H1 (cell line): ENCODE measurements around the gene SLC30A5. TPM values are rescaled to one million over a fixed set of nuclear protein-coding genes. Genes with fewer than 3 reads are reported as not detected.

Experiments
- CTCF ChIA-PET: fragments of 300-600 bp; sonication (Branson Sonifier 250); formaldehyde crosslinking; loops from one replicate; lab custom pipeline; 2021; ENCODE audit not compliant: partially characterized antibody; lab: Charles Lee
- POLR2A ChIA-PET: fragments of 300-600 bp; sonication (Branson Sonifier 250); formaldehyde crosslinking; loops from one replicate; lab custom pipeline; 2021; ENCODE audit warnings: inconsistent platforms; ENCODE audit not compliant: partially characterized antibody; lab: Charles Lee
- DNase-seq, 2 experiments: peaks; one replicate each; pipeline versions ENCODE4 v3.0.0 to v3.0.0-alpha.2; 2010 to 2022; ENCODE audit warnings: low spot score in 2 of 2, low read depth in 1 of 2, mixed read lengths in 1 of 2
- FAIRE-seq: peaks from 2 replicates; lab custom pipeline; 2011; peaks lifted over from hg19 to GRCh38; lab: Jason Lieb, UNC
- H2AFZ ChIP-seq: 2 replicates; pipeline ENCODE4 v1.8.1; 2012; ENCODE audit warnings: low read length, inconsistent platforms
- H2AK5ac ChIP-seq: 2 replicates; pipeline ENCODE4 v1.6.1; 2013; ENCODE audit warnings: low read depth, low read length
- H2BK120ac ChIP-seq: replicated peaks from 2 replicates; pipeline ENCODE3; 2013; ENCODE audit warnings: low read depth, low read length, inconsistent platforms
- H2BK12ac ChIP-seq: 2 replicates; pipeline ENCODE4 v1.6.1; 2013; ENCODE audit warnings: low read depth, low read length
- H2BK15ac ChIP-seq: 2 replicates; pipeline ENCODE4 v1.6.1; 2013; ENCODE audit warnings: low read length
- H2BK20ac ChIP-seq: 2 replicates; pipeline ENCODE4 v1.6.1; 2013; ENCODE audit warnings: low read length
- H2BK5ac ChIP-seq: 2 replicates; pipeline ENCODE4 v1.6.1; 2013; ENCODE audit warnings: low read depth, low read length
- H3K14ac ChIP-seq: 2 replicates; pipeline ENCODE4 v1.6.1; 2013; ENCODE audit warnings: inconsistent platforms; ENCODE audit not compliant: insufficient read length
- H3K18ac ChIP-seq: 2 replicates; pipeline ENCODE4 v1.6.1; 2013; ENCODE audit warnings: low read length; ENCODE audit errors: extremely low read depth
- H3K23ac ChIP-seq: 2 replicates; pipeline ENCODE4 v1.6.1; 2013; ENCODE audit warnings: inconsistent platforms; ENCODE audit not compliant: insufficient read length
- H3K23me2 ChIP-seq: 2 replicates; pipeline ENCODE4 v1.6.1; 2013; ENCODE audit warnings: low read depth, low read length
- H3K27ac ChIP-seq: 2 replicates; pipeline ENCODE4 v1.6.1; 2011; ENCODE audit warnings: low read depth, low read length, inconsistent platforms
- H3K27me3 ChIP-seq, 4 experiments: replicated peaks in 1 of 4; 1 replicate in 1 of 4; 2 replicates in 3 of 4; pipeline versions ENCODE4 v1.6.1 to v1.8.1; 2011 to 2013; ENCODE audit warnings: low read length in 3 of 4, mild to moderate bottlenecking in 3 of 4, inconsistent platforms in 2 of 4, mixed read lengths in 2 of 4, moderate library complexity in 1 of 4; ENCODE audit not compliant: control insufficient read depth in 3 of 4, insufficient read depth in 3 of 4; ENCODE audit errors: extremely low read depth in 1 of 4
- H3K36me3 ChIP-seq, 4 experiments: 2 replicates each; pipeline versions ENCODE4 v1.6.1 to v1.8.1; 2011 to 2013; ENCODE audit warnings: mild to moderate bottlenecking in 4 of 4, low read length in 3 of 4, moderate library complexity in 2 of 4, control low read depth in 1 of 4, inconsistent platforms in 1 of 4; ENCODE audit not compliant: insufficient read depth in 4 of 4, control insufficient read depth in 2 of 4
- H3K4ac ChIP-seq: replicated peaks from 2 replicates; pipeline ENCODE3; 2013; ENCODE audit warnings: low read length, low read depth, mixed read lengths, inconsistent platforms; ENCODE audit not compliant: insufficient read length
- H3K4me1 ChIP-seq, 4 experiments: replicated peaks in 1 of 4; 1 replicate in 1 of 4; 2 replicates in 3 of 4; pipeline versions ENCODE4 v1.6.1 to v1.8.1; 2011 to 2013; ENCODE audit warnings: low read length in 3 of 4, inconsistent platforms in 2 of 4, mixed read lengths in 1 of 4; ENCODE audit not compliant: insufficient read depth in 4 of 4, control insufficient read depth in 3 of 4
- H3K4me2 ChIP-seq, 2 experiments: 2 replicates each; pipeline versions ENCODE4 v1.6.1 to v1.8.1; 2011 to 2013; ENCODE audit warnings: low read depth in 2 of 2, low read length in 2 of 2, control low read depth in 1 of 2, inconsistent platforms in 1 of 2, mild to moderate bottlenecking in 1 of 2; ENCODE audit not compliant: insufficient read depth in 1 of 2
- H3K4me3 ChIP-seq, 4 experiments: fragments of 200-600, 300-600 bp in 1 of 4; sonication (generic), shearing (Covaris generic), sonication (Bioruptor Twin) in 1 of 4; 2 replicates each; pipeline versions ENCODE4 v1.5.1 to v1.8.1; 2011 to 2016; ENCODE audit warnings: low read length in 4 of 4, low read depth in 3 of 4, control low read depth in 2 of 4, inconsistent platforms in 2 of 4, mild to moderate bottlenecking in 2 of 4, mixed read lengths in 1 of 4, moderate library complexity in 1 of 4; ENCODE audit not compliant: insufficient read depth in 2 of 4; ENCODE audit errors: extremely low read depth in 1 of 4
- H3K56ac ChIP-seq: replicated peaks from 2 replicates; pipeline ENCODE3; 2013; ENCODE audit warnings: low read depth, mild to moderate bottlenecking, mixed read lengths, low read length, inconsistent platforms; ENCODE audit not compliant: insufficient read length
- H3K79me1 ChIP-seq: 2 replicates; pipeline ENCODE4 v1.6.1; 2013; ENCODE audit warnings: low read depth, low read length, control low read depth
- H3K79me2 ChIP-seq, 2 experiments: 2 replicates each; pipeline versions ENCODE4 v1.6.1 to v1.8.1; 2012 to 2013; ENCODE audit warnings: low read length in 2 of 2, mild to moderate bottlenecking in 2 of 2, inconsistent platforms in 1 of 2; ENCODE audit not compliant: insufficient read depth in 2 of 2, control insufficient read depth in 1 of 2
- H3K9ac ChIP-seq, 4 experiments: replicated peaks in 1 of 4; 1 replicate in 1 of 4; 2 replicates in 3 of 4; pipeline versions ENCODE4 v1.6.1 to v1.8.1; 2011 to 2013; ENCODE audit warnings: low read depth in 3 of 4, low read length in 3 of 4, control low read depth in 2 of 4, mild to moderate bottlenecking in 2 of 4, moderate library complexity in 2 of 4, inconsistent platforms in 1 of 4; ENCODE audit errors: extremely low read depth in 1 of 4
- H3K9me3 ChIP-seq, 2 experiments: 2 replicates each; pipeline versions ENCODE4 v1.6.1 to v1.8.1; 2012 to 2013; ENCODE audit warnings: mild to moderate bottlenecking in 2 of 2, moderate library complexity in 2 of 2, control low read depth in 1 of 2, inconsistent platforms in 1 of 2, low read depth in 1 of 2, low read length in 1 of 2, mixed read lengths in 1 of 2; ENCODE audit not compliant: insufficient read depth in 2 of 2
- H4K20me1 ChIP-seq, 2 experiments: replicated peaks in 1 of 2; 2 replicates each; pipeline versions ENCODE3 to v1.8.1; 2011 to 2013; ENCODE audit warnings: inconsistent platforms in 2 of 2, low read length in 2 of 2, mild to moderate bottlenecking in 1 of 2; ENCODE audit not compliant: insufficient read depth in 2 of 2, control insufficient read depth in 1 of 2
- H4K5ac ChIP-seq: 2 replicates; pipeline ENCODE4 v1.6.1; 2013; ENCODE audit warnings: low read length, low read depth, mixed read lengths, inconsistent platforms; ENCODE audit not compliant: insufficient read length
- H4K8ac ChIP-seq: 2 replicates; pipeline ENCODE4 v1.8.0; 2013; ENCODE audit warnings: mild to moderate bottlenecking, moderate library complexity, low read length, inconsistent platforms; ENCODE audit not compliant: insufficient read depth; ENCODE audit errors: extremely low read depth
- H4K91ac ChIP-seq: replicated peaks from 2 replicates; pipeline ENCODE3; 2013; ENCODE audit warnings: low read length, mixed read lengths, inconsistent platforms; ENCODE audit not compliant: insufficient read length
- SUZ12 ChIP-seq: fragments of 200-600 bp; sonication (generic); IDR thresholded peaks from 2 replicates; pipeline ENCODE4 v1.6.1; 2012; ENCODE audit warnings: mild to moderate bottlenecking, inconsistent platforms, low read length, moderate library complexity, mixed read lengths
- WGBS, 2 experiments: shearing (Covaris generic) in 1 of 2; methylation state at CpG; one replicate each; pipeline versions ENCODE4 v1.1.6 to v1.1.7; 2013 to 2015; ENCODE audit warnings: low lambda C conversion rate in 2 of 2, mixed read lengths in 2 of 2, inconsistent platforms in 1 of 2, low coverage in 1 of 2, missing lambda C conversion rate in 1 of 2; ENCODE audit not compliant: insufficient replicate concordance in 2 of 2, insufficient coverage in 1 of 2, insufficient read length in 1 of 2; ENCODE audit errors: extremely low coverage in 1 of 2, missing lambda C conversion rate in 1 of 2; 5-methylcytosine and 5-hydroxymethylcytosine counted together
- polyA plus RNA-seq, 7 experiments: library from polyadenylated mRNA; depleted of rRNA in 3 of 7; stranded (reverse) in 5 of 7; unstranded in 2 of 7; fragments of >200 nt in 5 of 7; fragments of 200-250 nt in 2 of 7; gene quantifications; 1 replicate in 5 of 7; 2 replicates in 1 of 7; 4 replicates in 1 of 7; pipeline versions ENCODE4 v1.2.1 to v1.2.3, GENCODE V29; 2011 to 2013; ENCODE audit warnings: missing spikeins in 2 of 7, mixed read lengths in 2 of 7
- total RNA-seq: library from RNA; stranded (reverse); fragmentation: NEBNext Ultra II Directional; extraction: Animal tissue kit (Norgen Biotek cat#: 25700); gene quantifications from 2 replicates; pipeline ENCODE4 v1.2.1, GENCODE V29; 2021

SLC30A5 gene
- total and polyA plus RNA-seq, 2 of the 8 experiments (the other 6 are each of a cell fraction or from before 2014, with no cell fraction given) = 31.0 to 43.5 TPM

GRCh38 chr5:69075522-69076179 is 18.2 kb upstream of the SLC30A5 start:
- Histone ChIP-seq H4K20me1 (no peaks in the 10 kb centered on the region), H3K4ac (no peak overlapping the region), H2AK5ac (no peak overlapping the region), H3K23ac (no peak overlapping the region), H3K23me2 (no peaks in the 10 kb centered on the region; the same call in 1 of the 2 replicates), H4K8ac (no peak overlapping the region), H2BK12ac (no peak overlapping the region), H3K4me3 (no peak overlapping the region), H2AFZ (peak overlapping the region; percentile 31; the same call in 1 of the 2 replicates), H3K9me3 (no peaks in the 10 kb centered on the region), H3K79me2 (no peaks in the 10 kb centered on the region), H3K14ac (no peak overlapping the region), H2BK120ac (no peak overlapping the region), H2BK15ac (no peak overlapping the region), H3K9ac (no peak overlapping the region), H3K27me3 (no peaks in the 10 kb centered on the region), H4K91ac (no peak overlapping the region), H4K5ac (no peak overlapping the region), H3K4me1 (no peaks in the 10 kb centered on the region), H3K27ac (no peak overlapping the region), H3K79me1 (no peaks in the 10 kb centered on the region), H2BK20ac (no peak overlapping the region), H3K18ac (no peak overlapping the region), H3K4me2 (no peak overlapping the region), H3K36me3 (no peaks in the 10 kb centered on the region), H3K56ac (no peak overlapping the region), H2BK5ac (no peak overlapping the region)
- WGBS, 2 experiments = 83% methylated on average over 11 of the region's 14 CpGs; no CpG with 5 or more reads in 1 of the 2 experiments
- POLR2A ChIA-PET = no interaction called here
- FAIRE-seq = no peak
- no peak for TF ChIP-seq SUZ12
- CTCF ChIA-PET = interaction anchor here (0.8 to 3.0 kb wide), 3 partner anchors 8 to 49 kb away, joined by 3 to 10 read pairs (median 7); no protein-coding TSS in a partner anchor
- no peak for DNase-seq
